GM12891 (cell line): ENCODE data around the gene UNG.

Source experiments
- DNase-seq: peaks from one replicate; pipeline ENCODE4 v3.0.0; 2011; ENCODE audit warnings: low spot score; ENCODE audit not compliant: insufficient read length
- FAIRE-seq: peaks from 2 replicates; lab custom pipeline; 2011; peaks lifted over from hg19 to GRCh38; lab: Jason Lieb, UNC
- PAX5 ChIP-seq: IDR thresholded peaks from 2 replicates; pipeline ENCODE4 v1.6.1; 2011; ENCODE audit warnings: low read length, moderate library complexity, mild to moderate bottlenecking; ENCODE audit not compliant: insufficient read depth, severe bottlenecking
- POLR2A ChIP-seq: IDR thresholded peaks from 2 replicates; pipeline ENCODE4 v1.6.1; 2011; ENCODE audit warnings: low read depth, low read length, control low read depth
- POLR2AphosphoS5 ChIP-seq: IDR thresholded peaks from 2 replicates; pipeline ENCODE4 v1.6.1; 2011; ENCODE audit warnings: low read depth, low read length, control low read depth
- POU2F2 ChIP-seq: IDR thresholded peaks from 2 replicates; pipeline ENCODE4 v1.6.1; 2011; ENCODE audit warnings: low read depth, mild to moderate bottlenecking, control low read depth, low read length, moderate library complexity
- SPI1 ChIP-seq: IDR thresholded peaks from 2 replicates; pipeline ENCODE4 v1.6.1; 2011; ENCODE audit warnings: low read depth, low read length, control low read depth
- TAF1 ChIP-seq: IDR thresholded peaks from 2 replicates; pipeline ENCODE4 v1.6.1; 2011; ENCODE audit warnings: low read depth, low read length, control low read depth

UNG gene

GRCh38 chr12:109058773-109059172, 38.6 kb upstream of the UNG start:
- TF ChIP-seq SPI1 = no peak
- no peak for TF ChIP-seq POLR2AphosphoS5
- TF ChIP-seq POU2F2 = no peak
- TF ChIP-seq PAX5 = no peak
- TF ChIP-seq POLR2A = no peak
- TF ChIP-seq TAF1 = no peak
- FAIRE-seq (no peak), DNase-seq (no peak)

- TF ChIP-seq TAF1 (no peak), POLR2A (no peak), POLR2AphosphoS5 (no peak), SPI1 (no peak), POU2F2 (no peak), PAX5 (no peak)
- no peak for FAIRE-seq
- DNase-seq = no peak
Measured at GRCh38 chr12:109064143-109064542, 33.3 kb upstream of the UNG start.

GRCh38 chr12:109065154-109065852, 32.1 kb upstream of the UNG start:
- no peak for TF ChIP-seq POLR2AphosphoS5
- TF ChIP-seq POU2F2 = no peak
- no peak for TF ChIP-seq PAX5
- no peak for TF ChIP-seq SPI1
- no peak for TF ChIP-seq TAF1
- no peak for TF ChIP-seq POLR2A
- FAIRE-seq (no peak), DNase-seq (no peak)

- TF ChIP-seq TAF1 (no peak), POLR2A (no peak), POLR2AphosphoS5 (no peak), SPI1 (no peak), PAX5 (no peak), POU2F2 (no peak)
- FAIRE-seq (no peak), DNase-seq (no peak)
Measured at GRCh38 chr12:109065853-109066193, 31.6 kb upstream of the UNG start.

GRCh38 chr12:109069307-109070271, 27.8 kb upstream of the UNG start:
- FAIRE-seq (no peak), DNase-seq (no peak)
- TF ChIP-seq TAF1 (no peak), POU2F2 (no peak), POLR2AphosphoS5 (no peak), SPI1 (no peak), PAX5 (no peak)

- DNase-seq (no peak), FAIRE-seq (peak; percentile 54)
- no peak for TF ChIP-seq PAX5
- no peak for TF ChIP-seq SPI1
- TF ChIP-seq POLR2AphosphoS5 = no peak
- TF ChIP-seq TAF1 = no peak
- TF ChIP-seq POU2F2 = no peak
- TF ChIP-seq POLR2A = no peak
Measured at GRCh38 chr12:109074866-109075265, 22.5 kb upstream of the UNG start.

GRCh38 chr12:109082751-109083150, 14.6 kb upstream of the UNG start:
- TF ChIP-seq POLR2A = no peak
- FAIRE-seq (no peak), DNase-seq (no peak)

- TF ChIP-seq POU2F2 = no peak
- TF ChIP-seq SPI1 = no peak
- no peak for TF ChIP-seq TAF1
- no peak for TF ChIP-seq PAX5
- TF ChIP-seq POLR2A = no peak
- TF ChIP-seq POLR2AphosphoS5 = no peak
- no peak for DNase-seq
- no peak for FAIRE-seq
Measured at GRCh38 chr12:109084425-109084824, 13.0 kb upstream of the UNG start.

GRCh38 chr12:109085590-109085989, 11.8 kb upstream of the UNG start:
- FAIRE-seq = no peak
- DNase-seq = no peak
- TF ChIP-seq TAF1 = no peak
- TF ChIP-seq POU2F2 = no peak
- no peak for TF ChIP-seq POLR2A
- TF ChIP-seq PAX5 = no peak
- TF ChIP-seq POLR2AphosphoS5 = no peak
- no peak for TF ChIP-seq SPI1

GRCh38 chr12:109087250-109087649, 10.1 kb upstream of the UNG start:
- FAIRE-seq = no peak
- no peak for TF ChIP-seq POLR2A
- TF ChIP-seq SPI1 = no peak
- TF ChIP-seq POU2F2 = no peak
- TF ChIP-seq TAF1 = no peak
- TF ChIP-seq PAX5 = no peak
- TF ChIP-seq POLR2AphosphoS5 = no peak

More at GRCh38 chr12:109087250-109087649, 10.1 kb upstream of the UNG start:
- DNase-seq = no peak
